Endodermal cell (in vitro differentiated cells): Measurements from ENCODE around the gene MRAP2. TPM values are rescaled to one million over a fixed set of nuclear protein-coding genes. Genes with fewer than 3 reads are reported as not detected.

ENCODE experiments used
- DNase-seq: peaks from one replicate; pipeline ENCODE4 v3.0.0-alpha.2; 2017
- H3K27ac ChIP-seq: 2 replicates; pipeline ENCODE4 v1.5.1; 2013; ENCODE audit warnings: mild to moderate bottlenecking, low read depth, low read length, moderate library complexity
- H3K27me3 ChIP-seq: 2 replicates; pipeline ENCODE4 v1.6.1; 2013; ENCODE audit warnings: mild to moderate bottlenecking, low read length, moderate library complexity; ENCODE audit not compliant: insufficient read depth, control insufficient read depth, poor library complexity, severe bottlenecking
- H3K36me3 ChIP-seq: 2 replicates; pipeline ENCODE4 v1.7.0; 2013; ENCODE audit warnings: mild to moderate bottlenecking, low read length, moderate library complexity; ENCODE audit not compliant: control insufficient read depth, insufficient read depth
- H3K4me1 ChIP-seq: one replicate; pipeline ENCODE4 v1.7.0; 2013; ENCODE audit warnings: low read length; ENCODE audit not compliant: control insufficient read depth, insufficient read depth
- H3K4me3 ChIP-seq: 2 replicates; pipeline ENCODE4 v1.5.1; 2013; ENCODE audit warnings: mild to moderate bottlenecking, low read length, moderate library complexity
- H3K9ac ChIP-seq: 2 replicates; pipeline ENCODE4 v1.6.1; 2013; ENCODE audit warnings: mild to moderate bottlenecking, low read length, moderate library complexity; ENCODE audit not compliant: poor library complexity, severe bottlenecking; ENCODE audit errors: extremely low read depth
- H3K9me3 ChIP-seq: 2 replicates; pipeline ENCODE4 v1.6.1; 2013; ENCODE audit warnings: mild to moderate bottlenecking, low read length, moderate library complexity; ENCODE audit not compliant: control insufficient read depth
- H3K27ac Mint-ChIP-seq: 2 replicates; pipeline ENCODE4 v1.8.0; 2020; ENCODE audit warnings: mixed read lengths
- H3K27me3 Mint-ChIP-seq: 2 replicates; pipeline ENCODE4 v1.8.0; 2021; ENCODE audit warnings: mild to moderate bottlenecking, mixed read lengths; ENCODE audit not compliant: insufficient read depth
- H3K36me3 Mint-ChIP-seq: 2 replicates; pipeline ENCODE4 v1.8.0; 2020; ENCODE audit warnings: low read depth, mixed read lengths
- H3K4me1 Mint-ChIP-seq: 2 replicates; pipeline ENCODE4 v1.8.0; 2020; ENCODE audit warnings: mixed read lengths
- H3K4me3 Mint-ChIP-seq: 2 replicates; pipeline ENCODE4 v1.8.0; 2020; ENCODE audit warnings: mild to moderate bottlenecking, moderate library complexity, mixed read lengths
- H3K9me3 Mint-ChIP-seq: 2 replicates; pipeline ENCODE4 v1.8.0; 2020; ENCODE audit warnings: mild to moderate bottlenecking, mixed read lengths
- whole genome bisulfite sequencing, 2 experiments: methylation state at CpG; one replicate each; pipeline versions ENCODE4 v1.1.5 to v1.1.7; 2013; ENCODE audit warnings: missing lambda C conversion rate in 2 of 2, mixed read lengths in 1 of 2; ENCODE audit not compliant: insufficient coverage in 1 of 2, insufficient read length in 1 of 2; 5-methylcytosine and 5-hydroxymethylcytosine counted together
- long read RNA-seq, 4 experiments: library from polyadenylated mRNA in 2 of 4; library from RNA in 1 of 4; library from capped mRNA in 1 of 4; stranded (forward) in 3 of 4; unstranded in 1 of 4; transcript quantifications; one replicate each; pipeline ENCODE4 v2.0.0, GENCODE V29; 2020 to 2021; ENCODE audit warnings: inconsistent platforms in 1 of 4
- polyA plus RNA-seq, 2 experiments: library from polyadenylated mRNA; stranded (reverse); fragments of 50-300 nt; gene quantifications; one replicate each; pipeline ENCODE4 v1.2.3, GENCODE V29; 2013
- total RNA-seq, 2 donors: library from RNA; stranded (reverse); fragmentation: NEBNext Ultra II Directional in 1 of 2; extraction: Animal tissue kit (Norgen Biotek cat#: 25700) in 1 of 2; gene quantifications; 2 replicates in 1 of 2; 3 replicates in 1 of 2; pipeline ENCODE4 v1.2.1, GENCODE V29; 2021
- TF ChIP-seq, protein P1 (sequence below): fragments of 200-600 bp; sonication (generic); conservative IDR thresholded peaks from 2 replicates; pipeline ENCODE4 v1.5.0; 2021; ENCODE audit warnings: antibody characterized with exemption, mild to moderate bottlenecking

MRAP2 gene, protein sequence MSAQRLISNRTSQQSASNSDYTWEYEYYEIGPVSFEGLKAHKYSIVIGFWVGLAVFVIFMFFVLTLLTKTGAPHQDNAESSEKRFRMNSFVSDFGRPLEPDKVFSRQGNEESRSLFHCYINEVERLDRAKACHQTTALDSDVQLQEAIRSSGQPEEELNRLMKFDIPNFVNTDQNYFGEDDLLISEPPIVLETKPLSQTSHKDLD
- total RNA-seq, result 10 to 100 TPM; 10.7 to 10.8 TPM
- 3.9 TPM for polyA plus RNA-seq (2013, experiment 1 of 2)
- 5.7 TPM for polyA plus RNA-seq (2013, experiment 2 of 2)
- long read RNA-seq, experiment 1, partial matches to known transcripts, result 1 of 6 reads
- long read RNA-seq, experiment 1, other reads (novel, unspliced or antisense), result 1 of 6 reads
- long read RNA-seq, experiment 2, transcript MRAP2-201 (4 exons, 2,153 nt), result major isoform, 36 of 45 reads
- long read RNA-seq, experiment 2, partial matches to known transcripts, result 3 of 45 reads
- long read RNA-seq, experiment 2, other reads (novel, unspliced or antisense), result 6 of 45 reads
- long read RNA-seq, experiment 3, transcript MRAP2-201 (4 exons, 2,153 nt), result major isoform, 21 of 32 reads
- long read RNA-seq, experiment 3, partial matches to known transcripts, result 0 of 32 reads
- long read RNA-seq, experiment 3, other reads (novel, unspliced or antisense), result 11 of 32 reads
- long read RNA-seq, experiment 4, transcript MRAP2-201 (4 exons, 2,153 nt), result major isoform, 6 of 11 reads
- long read RNA-seq, experiment 4, partial matches to known transcripts, result 3 of 11 reads
- long read RNA-seq, experiment 4, other reads (novel, unspliced or antisense), result 2 of 11 reads

- H3K9me3 ChIP-seq, result peaks cover 19% of the 10 kb centered on the region
- peaks cover 23% of the 10 kb centered on the region for H3K9me3 Mint-ChIP-seq
- H3K4me3 ChIP-seq, result peak within 1 kb of the TSS; percentile 84
- H3K27me3 ChIP-seq, result peaks cover 13% of the 10 kb centered on the region
- H3K4me1 Mint-ChIP-seq, result peaks cover 21% of the 10 kb centered on the region
- H3K4me3 Mint-ChIP-seq, result peak within 1 kb of the TSS; percentile 69
- WGBS, 2 experiments, result 2% methylated on average over 19 to 78 of the region's 78 CpGs
- H3K27me3 Mint-ChIP-seq, result peaks cover 33% of the 10 kb centered on the region
- no peak within 1 kb of the TSS for H3K27ac ChIP-seq
- H3K36me3 Mint-ChIP-seq, result peaks cover 21% of the 10 kb centered on the region
- peak; percentile 84 for DNase-seq
- H3K27ac Mint-ChIP-seq, result no peak within 1 kb of the TSS
- TF ChIP-seq, protein P1, sequence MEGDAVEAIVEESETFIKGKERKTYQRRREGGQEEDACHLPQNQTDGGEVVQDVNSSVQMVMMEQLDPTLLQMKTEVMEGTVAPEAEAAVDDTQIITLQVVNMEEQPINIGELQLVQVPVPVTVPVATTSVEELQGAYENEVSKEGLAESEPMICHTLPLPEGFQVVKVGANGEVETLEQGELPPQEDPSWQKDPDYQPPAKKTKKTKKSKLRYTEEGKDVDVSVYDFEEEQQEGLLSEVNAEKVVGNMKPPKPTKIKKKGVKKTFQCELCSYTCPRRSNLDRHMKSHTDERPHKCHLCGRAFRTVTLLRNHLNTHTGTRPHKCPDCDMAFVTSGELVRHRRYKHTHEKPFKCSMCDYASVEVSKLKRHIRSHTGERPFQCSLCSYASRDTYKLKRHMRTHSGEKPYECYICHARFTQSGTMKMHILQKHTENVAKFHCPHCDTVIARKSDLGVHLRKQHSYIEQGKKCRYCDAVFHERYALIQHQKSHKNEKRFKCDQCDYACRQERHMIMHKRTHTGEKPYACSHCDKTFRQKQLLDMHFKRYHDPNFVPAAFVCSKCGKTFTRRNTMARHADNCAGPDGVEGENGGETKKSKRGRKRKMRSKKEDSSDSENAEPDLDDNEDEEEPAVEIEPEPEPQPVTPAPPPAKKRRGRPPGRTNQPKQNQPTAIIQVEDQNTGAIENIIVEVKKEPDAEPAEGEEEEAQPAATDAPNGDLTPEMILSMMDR, result no peak
- H3K36me3 ChIP-seq, result no peaks in the 10 kb centered on the region
- peak within 1 kb of the TSS; percentile 51 for H3K9ac ChIP-seq
- no peaks in the 10 kb centered on the region for H3K4me1 ChIP-seq
Observed at GRCh38 chr6:84033523-84034451, at the start of gene MRAP2. Gene MRAP2 (plus strand): TSS chr6:84033772. CDS start chr6:84055319, 21,547 bp downstream.

DNA sequence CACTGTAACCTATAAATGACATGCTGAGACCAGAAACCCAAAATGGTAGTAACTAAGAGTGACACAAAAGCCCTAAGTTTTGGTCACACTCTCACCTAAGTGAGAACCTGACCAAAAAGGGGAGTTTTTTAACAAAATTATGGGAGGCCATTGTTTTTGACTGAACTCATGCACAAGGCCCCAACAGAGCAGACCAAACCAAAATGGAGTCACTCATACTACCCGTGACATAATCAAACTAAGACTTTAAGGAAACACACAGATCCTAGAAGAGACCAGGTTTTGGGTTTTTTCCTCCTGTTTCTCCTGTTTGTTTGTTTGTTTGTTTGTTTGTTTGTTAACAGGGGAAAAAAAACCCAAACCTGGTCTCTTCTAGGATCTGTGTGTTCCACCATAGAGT lies 49.2 kb upstream of the MRAP2 start:
- 92% methylated on average over 1 of the region's 1 CpG; no CpG with 5 or more reads in 1 of the 2 experiments for WGBS, 2 experiments
- H3K36me3 ChIP-seq, result no peaks in the 10 kb centered on the region
- Mint-ChIP-seq H3K27ac (no peak overlapping the region), H3K9me3 (peaks cover 11% of the 10 kb centered on the region), H3K4me3 (no peak overlapping the region), H3K4me1 (peaks cover 1% of the 10 kb centered on the region), H3K27me3 (no peaks in the 10 kb centered on the region), H3K36me3 (peaks cover 5% of the 10 kb centered on the region)
- TF ChIP-seq, protein P1, result no peak
- no peaks in the 10 kb centered on the region for H3K4me1 ChIP-seq
- DNase-seq, result no peak
- H3K9ac ChIP-seq, result no peak overlapping the region
- H3K27ac ChIP-seq, result no peak overlapping the region
- no peaks in the 10 kb centered on the region for H3K27me3 ChIP-seq
- peaks cover 21% of the 10 kb centered on the region for H3K9me3 ChIP-seq
- H3K4me3 ChIP-seq, result no peak overlapping the region

DNA sequence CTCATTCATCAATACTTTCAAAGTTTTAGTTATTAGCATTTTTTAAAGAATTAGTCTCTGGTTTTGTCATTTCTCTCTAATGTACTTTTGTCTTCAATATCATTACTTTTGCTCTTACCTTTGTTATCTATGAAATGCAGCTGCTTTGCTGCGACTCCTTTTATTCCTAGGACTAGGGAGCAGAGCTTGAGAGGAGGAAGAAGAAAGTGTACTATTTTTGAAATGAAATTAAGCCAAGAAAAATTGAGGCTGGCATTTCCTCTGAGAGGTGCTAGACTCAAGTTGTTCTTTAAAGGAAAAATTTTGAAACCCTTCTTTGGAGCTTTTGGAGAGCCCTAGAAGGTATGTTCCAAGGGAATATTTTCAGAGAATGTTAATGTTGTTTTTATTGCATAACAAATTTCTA lies 48.3 kb upstream of the MRAP2 start:
- H3K9me3 Mint-ChIP-seq, result peaks cover 5% of the 10 kb centered on the region
- Histone ChIP-seq H3K36me3 (no peaks in the 10 kb centered on the region), H3K27ac (no peak overlapping the region), H3K9me3 (peaks cover 13% of the 10 kb centered on the region), H3K9ac (no peak overlapping the region), H3K4me1 (no peaks in the 10 kb centered on the region), H3K27me3 (no peaks in the 10 kb centered on the region), H3K4me3 (no peak overlapping the region)
- TF ChIP-seq, protein P1, result no peak
- 97% methylated on average over 1 of the region's 1 CpG; no CpG with 5 or more reads in 1 of the 2 experiments for WGBS, 2 experiments
- no peak overlapping the region for H3K4me3 Mint-ChIP-seq
- H3K4me1 Mint-ChIP-seq, result peaks cover 1% of the 10 kb centered on the region
- H3K27ac Mint-ChIP-seq, result no peak overlapping the region
- DNase-seq, result no peak
- peaks cover 3% of the 10 kb centered on the region for H3K36me3 Mint-ChIP-seq
- no peaks in the 10 kb centered on the region for H3K27me3 Mint-ChIP-seq
